Activated CD8-positive, alpha-beta memory T cell treated with anti-CD3 and anti-CD28 coated beads for 36 hours (primary cell): ENCODE results near the gene PCDHGC5. TPM values are rescaled to one million over a fixed set of nuclear protein-coding genes. Genes with fewer than 3 reads are reported as not detected.

Experiments
- CTCF ChIA-PET: fragments of 350-600 bp; sonication (Branson Sonifier 250); formaldehyde crosslinking; loops from one replicate; lab custom pipeline; 2021; ENCODE audit warnings: antibody characterized with exemption; lab: Charles Lee
- POLR2A ChIA-PET: fragments of 350-600 bp; sonication (Branson Sonifier 250); formaldehyde crosslinking; loops from one replicate; lab custom pipeline; 2021; ENCODE audit warnings: antibody characterized with exemption; lab: Charles Lee
- total RNA-seq, 2 experiments: library from RNA; stranded (reverse); gene quantifications; one replicate each; pipeline ENCODE4 v1.2.3, GENCODE V29; 2021

Gene PCDHGC5
- not detected for total RNA-seq

DNA sequence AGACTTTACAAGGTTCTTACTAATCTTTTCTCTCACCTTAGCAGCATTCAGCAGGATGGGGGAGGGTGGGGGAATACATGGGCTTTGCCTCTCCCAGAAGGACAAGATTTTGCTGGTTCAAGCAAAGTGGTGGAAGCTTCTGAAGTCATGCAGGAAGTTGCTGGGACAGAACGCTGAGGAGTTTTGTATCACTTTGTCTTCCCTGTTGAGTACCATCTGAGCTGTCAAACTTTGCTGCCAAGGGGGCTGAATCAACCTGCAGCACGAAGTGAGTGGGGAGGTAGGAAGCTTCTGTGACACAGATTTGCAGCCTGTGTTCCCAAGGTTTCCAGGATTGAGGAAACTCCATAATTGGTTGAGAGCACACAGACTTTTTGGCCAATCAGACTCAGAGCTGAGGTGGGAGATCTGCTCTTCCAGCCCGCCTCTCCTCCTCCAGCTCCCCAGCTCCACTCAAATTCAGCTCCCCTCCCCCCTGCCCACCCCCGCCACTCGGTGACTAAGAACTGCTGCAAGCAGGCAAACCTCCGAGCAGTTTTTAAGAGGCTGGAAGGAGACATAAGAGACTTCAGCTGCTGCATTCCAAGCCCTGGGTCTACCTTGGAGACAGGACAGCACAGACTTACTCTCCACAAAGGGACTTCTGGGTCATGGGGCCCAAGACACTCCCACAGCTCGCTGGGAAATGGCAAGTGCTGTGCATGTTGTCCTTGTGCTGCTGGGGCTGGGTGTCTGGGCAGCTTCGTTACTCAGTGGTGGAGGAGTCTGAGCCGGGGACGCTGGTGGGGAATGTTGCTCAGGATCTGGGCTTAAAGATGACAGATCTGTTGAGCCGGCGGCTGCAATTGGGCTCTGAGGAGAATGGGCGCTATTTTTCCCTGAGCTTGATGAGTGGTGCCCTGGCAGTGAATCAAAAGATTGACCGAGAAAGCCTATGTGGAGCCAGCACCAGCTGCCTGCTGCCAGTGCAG, at the start of gene PCDHGC5:
Gene PCDHGC5 (plus strand): TSS at position 491 of the 971 bp plus-strand sequence. CDS start 160 bp downstream, at position 651.
- POLR2A ChIA-PET: no interaction called here
- CTCF ChIA-PET: interaction anchor here (1.2 kb wide), 1 partner anchor 24 kb away, joined by 3 read pairs; no protein-coding TSS in a partner anchor

DNA sequence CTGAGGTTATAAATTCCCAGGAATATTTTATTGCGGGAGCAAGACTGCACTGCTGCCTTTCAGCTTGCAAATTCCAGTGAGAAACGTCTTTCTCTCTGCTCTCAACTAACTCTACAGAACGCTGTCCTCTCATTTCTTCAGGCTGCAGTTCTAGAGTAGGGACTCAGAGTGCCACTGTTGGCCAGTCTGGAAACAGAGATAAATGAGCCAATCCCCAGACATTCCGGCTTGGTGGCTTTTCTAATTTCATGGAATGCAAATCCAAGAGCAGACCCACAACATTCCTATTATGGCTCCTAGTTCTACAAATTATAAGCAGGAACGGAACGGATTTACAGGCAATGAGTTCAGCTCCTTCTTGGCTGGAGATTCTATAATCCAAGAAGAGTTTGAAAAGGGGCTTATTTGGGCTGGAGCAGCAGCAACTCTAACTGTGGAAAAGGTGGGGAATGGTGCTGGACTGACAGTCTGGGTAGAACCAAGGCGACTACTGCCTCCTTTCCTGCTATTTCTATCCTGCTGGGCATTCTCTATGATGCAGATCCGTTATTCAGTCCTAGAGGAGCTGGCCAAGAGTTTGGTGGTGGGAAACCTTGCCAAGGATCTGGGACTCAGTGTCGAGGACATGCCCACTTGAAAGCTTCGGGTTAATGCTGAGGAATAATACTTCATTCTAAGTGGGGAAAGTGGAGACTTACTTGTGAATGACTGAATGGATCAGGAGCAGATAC, 49.3 kb upstream of the PCDHGC5 start:
- CTCF ChIA-PET: interaction anchor here (1.3 kb wide), 1 partner anchor 71 kb away, joined by 3 read pairs; no protein-coding TSS in a partner anchor
- POLR2A ChIA-PET: interaction anchor here (0.7 kb wide), 1 partner anchor 9 kb away, joined by 3 read pairs; the partner anchor contains the start of gene PCDHGA12

DNA sequence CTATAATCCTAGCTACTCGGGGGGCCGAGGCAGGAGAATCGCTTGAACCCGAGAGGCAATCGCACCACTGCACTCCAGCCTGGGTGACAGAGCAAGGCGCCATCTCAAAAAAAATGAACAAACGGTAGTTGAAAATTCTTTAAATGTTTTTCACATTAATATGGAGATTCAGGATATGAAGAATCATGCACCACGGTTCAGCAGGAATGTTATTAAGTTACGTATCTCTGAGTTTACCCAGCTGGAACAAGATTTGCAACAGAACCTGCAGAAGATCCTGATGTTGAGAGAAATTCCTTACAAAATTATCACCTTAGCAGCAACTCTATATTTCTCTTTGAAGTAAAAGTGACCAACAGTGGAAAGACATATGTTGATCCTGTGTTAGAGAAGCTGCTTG, 48.5 kb upstream of the PCDHGC5 start:
- POLR2A ChIA-PET: no interaction called here
- CTCF ChIA-PET: no interaction called here

DNA sequence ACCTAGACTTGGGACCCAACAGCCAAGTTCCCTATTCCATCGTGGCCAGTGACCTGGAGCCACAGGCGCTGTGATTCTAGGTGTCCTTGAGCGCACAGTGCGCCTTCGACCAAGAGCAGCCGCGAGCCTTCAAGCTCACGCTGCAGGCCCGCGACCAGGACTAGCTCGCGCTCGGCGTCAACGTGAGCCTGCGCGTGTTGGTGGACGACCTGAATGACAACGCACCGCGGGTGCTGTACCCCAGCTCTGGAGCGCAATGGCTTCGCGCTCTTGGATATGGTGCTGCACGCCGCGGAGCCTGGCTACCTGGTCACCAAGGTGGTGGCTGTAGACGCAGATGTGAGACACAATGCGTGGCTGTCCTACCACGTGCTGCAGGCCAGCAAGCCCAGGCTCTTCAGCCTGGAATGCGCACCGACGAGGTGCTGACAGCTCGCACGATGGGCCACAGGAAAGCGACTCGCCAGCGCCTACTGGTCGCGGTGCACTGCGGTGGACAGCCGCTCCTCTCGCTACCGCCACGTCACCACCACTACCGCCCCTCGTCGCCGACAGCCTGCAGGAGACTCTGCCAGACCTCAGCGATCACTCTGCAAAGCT, 47.2 kb upstream of the PCDHGC5 start:
- POLR2A ChIA-PET: no interaction called here
- CTCF ChIA-PET: interaction anchor here (0.8 kb wide), 1 partner anchor 36 kb away, joined by 3 read pairs; no protein-coding TSS in a partner anchor

DNA sequence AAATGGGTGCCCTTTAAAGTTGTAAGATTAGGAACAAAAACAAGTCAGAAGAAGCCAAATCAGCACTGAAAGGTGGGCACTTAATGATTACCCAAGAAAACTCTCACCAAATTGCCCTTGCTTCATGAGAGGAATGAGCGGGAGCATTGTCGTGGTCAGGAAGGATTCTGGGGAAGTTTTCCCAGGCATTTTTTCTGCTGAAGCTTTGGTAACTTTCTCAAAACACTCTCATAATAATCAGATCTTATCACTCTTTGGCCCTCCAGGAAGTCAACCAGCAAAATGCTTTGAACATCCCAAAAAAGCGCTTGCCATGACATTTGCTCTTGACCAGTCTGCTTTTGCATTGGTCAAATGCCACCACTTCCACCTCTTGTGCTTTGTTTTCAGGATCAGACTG, 23.5 kb upstream of the PCDHGC5 start:
- CTCF ChIA-PET: no interaction called here

DNA sequence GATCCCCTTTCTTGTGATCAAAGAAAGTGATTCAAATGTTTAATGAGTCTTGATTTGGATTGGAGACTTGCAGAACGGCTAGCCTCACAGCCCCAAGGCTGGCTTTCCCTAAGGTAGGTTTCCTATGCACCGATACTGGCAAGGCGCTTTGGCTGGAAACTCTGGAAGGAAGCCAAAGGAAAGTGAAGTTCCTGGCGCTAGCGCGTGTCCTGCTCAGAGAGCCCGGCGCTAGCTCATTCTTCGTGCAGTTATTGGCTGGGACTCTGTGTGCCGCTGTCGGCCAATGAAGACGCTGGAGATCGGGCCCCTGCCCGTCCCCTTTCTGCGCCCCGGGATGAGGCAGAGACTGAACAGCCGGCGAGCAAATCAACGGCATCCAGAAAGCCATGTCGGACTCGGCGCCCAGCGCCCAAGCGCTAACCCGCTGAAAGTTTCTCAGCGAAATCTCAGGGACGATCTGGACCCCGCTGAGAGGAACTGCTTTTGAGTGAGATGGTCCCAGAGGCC, 13.2 kb upstream of the PCDHGC5 start, which contains the start of gene PCDHGC3:
Gene PCDHGC3 (plus strand): TSS at position 342 of the 507 bp plus-strand sequence. CDS start 151 bp downstream, at position 493.
- POLR2A ChIA-PET: no interaction called here
- CTCF ChIA-PET: no interaction called here

More for the DNA sequence above, 23.5 kb upstream of the PCDHGC5 start:
- POLR2A ChIA-PET: interaction anchor here (0.6 kb wide), 1 partner anchor 84 kb away, joined by 3 read pairs; no protein-coding TSS in a partner anchor

DNA sequence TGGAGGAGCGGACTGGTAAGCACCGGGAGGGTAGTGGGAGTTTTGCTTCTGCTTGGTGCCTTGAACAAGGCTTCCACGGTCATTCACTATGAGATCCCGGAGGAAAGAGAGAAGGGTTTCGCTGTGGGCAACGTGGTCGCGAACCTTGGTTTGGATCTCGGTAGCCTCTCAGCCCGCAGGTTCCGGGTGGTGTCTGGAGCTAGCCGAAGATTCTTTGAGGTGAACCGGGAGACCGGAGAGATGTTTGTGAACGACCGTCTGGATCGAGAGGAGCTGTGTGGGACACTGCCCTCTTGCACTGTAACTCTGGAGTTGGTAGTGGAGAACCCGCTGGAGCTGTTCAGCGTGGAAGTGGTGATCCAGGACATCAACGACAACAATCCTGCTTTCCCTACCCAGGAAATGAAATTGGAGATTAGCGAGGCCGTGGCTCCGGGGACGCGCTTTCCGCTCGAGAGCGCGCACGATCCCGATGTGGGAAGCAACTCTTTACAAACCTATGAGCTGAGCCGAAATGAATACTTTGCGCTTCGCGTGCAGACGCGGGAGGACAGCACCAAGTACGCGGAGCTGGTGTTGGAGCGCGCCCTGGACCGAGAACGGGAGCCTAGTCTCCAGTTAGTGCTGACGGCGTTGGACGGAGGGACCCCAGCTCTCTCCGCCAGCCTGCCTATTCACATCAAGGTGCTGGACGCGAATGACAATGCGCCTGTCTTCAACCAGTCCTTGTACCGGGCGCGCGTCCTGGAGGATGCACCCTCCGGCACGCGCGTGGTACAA, 12.6 kb upstream of the PCDHGC5 start:
- ChIA-PET POLR2A (interaction anchor here (0.7 kb wide), 1 partner anchor 33 kb away, joined by 3 read pairs; no protein-coding TSS in a partner anchor), CTCF (interaction anchor here (0.7 kb wide), 1 partner anchor 1435 kb away, joined by 3 read pairs; no protein-coding TSS in a partner anchor)

DNA sequence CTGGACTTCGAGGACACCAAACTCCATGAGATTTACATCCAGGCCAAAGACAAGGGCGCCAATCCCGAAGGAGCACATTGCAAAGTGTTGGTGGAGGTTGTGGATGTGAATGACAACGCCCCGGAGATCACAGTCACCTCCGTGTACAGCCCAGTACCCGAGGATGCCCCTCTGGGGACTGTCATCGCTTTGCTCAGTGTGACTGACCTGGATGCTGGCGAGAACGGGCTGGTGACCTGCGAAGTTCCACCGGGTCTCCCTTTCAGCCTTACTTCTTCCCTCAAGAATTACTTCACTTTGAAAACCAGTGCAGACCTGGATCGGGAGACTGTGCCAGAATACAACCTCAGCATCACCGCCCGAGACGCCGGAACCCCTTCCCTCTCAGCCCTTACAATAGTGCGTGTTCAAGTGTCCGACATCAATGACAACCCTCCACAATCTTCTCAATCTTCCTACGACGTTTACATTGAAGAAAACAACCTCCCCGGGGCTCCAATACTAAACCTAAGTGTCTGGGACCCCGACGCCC, 11.8 kb upstream of the PCDHGC5 start:
- ChIA-PET POLR2A (interaction anchor here (0.7 kb wide), 1 partner anchor 32 kb away, joined by 3 read pairs; no protein-coding TSS in a partner anchor), CTCF (interaction anchor here (0.7 kb wide), 1 partner anchor 1436 kb away, joined by 3 read pairs; no protein-coding TSS in a partner anchor)

GRCh38 chr5:141477815-141478214, 11.1 kb upstream of the PCDHGC5 start:
- CTCF ChIA-PET: no interaction called here

DNA sequence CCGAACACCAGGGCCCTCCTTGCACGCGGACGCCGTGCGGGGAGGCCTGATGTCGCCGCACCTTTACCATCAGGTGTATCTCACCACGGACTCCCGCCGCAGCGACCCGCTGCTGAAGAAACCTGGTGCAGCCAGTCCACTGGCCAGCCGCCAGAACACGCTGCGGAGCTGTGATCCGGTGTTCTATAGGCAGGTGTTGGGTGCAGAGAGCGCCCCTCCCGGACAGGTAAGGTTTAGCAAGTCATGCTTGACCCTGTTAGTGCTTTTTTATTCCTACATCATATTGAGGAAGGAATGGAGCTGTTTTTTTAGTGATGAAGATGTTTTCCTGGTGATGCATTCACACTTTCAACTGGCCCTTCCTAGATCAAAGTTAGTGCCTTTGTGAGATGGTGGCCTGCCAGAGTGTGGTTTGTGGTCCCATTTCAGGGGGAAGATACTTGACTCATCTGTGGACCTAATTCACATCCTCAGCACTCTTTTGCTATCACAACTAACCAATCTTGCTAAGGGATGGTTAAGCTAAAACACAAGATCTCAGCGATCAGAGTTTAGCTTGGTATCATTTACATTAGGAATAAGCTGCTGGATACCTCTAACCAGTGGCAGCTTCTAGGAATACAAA, 10.4 kb upstream of the PCDHGC5 start:
- ChIA-PET POLR2A (no interaction called here), CTCF (no interaction called here)

More at GRCh38 chr5:141477815-141478214, 11.1 kb upstream of the PCDHGC5 start:
- POLR2A ChIA-PET: no interaction called here

GRCh38 chr5:141479776-141480175, 9.1 kb upstream of the PCDHGC5 start:
- ChIA-PET POLR2A (no interaction called here), CTCF (no interaction called here)

GRCh38 chr5:141483902-141484301, 5.0 kb upstream of the PCDHGC5 start:
- CTCF ChIA-PET: no interaction called here
- POLR2A ChIA-PET: no interaction called here

GRCh38 chr5:141484310-141484640, 4.6 kb upstream of the PCDHGC5 start:
- CTCF ChIA-PET: no interaction called here

GRCh38 chr5:141484641-141485311, 4.1 kb upstream of the PCDHGC5 start, which contains the start of gene PCDHGC4:
Gene PCDHGC4, plus strand, starts transcription at chr5:141485030. Its CDS starts 144 bp downstream, at chr5:141485174.
- ChIA-PET CTCF (interaction anchor here (1.1 to 1.2 kb wide), 2 partner anchors 28 to 73 kb away, joined by 3 to 5 read pairs; no protein-coding TSS in a partner anchor), POLR2A (interaction anchor here (0.6 kb wide), 1 partner anchor 28 kb away, joined by 4 read pairs; no protein-coding TSS in a partner anchor)

More at GRCh38 chr5:141484310-141484640, 4.6 kb upstream of the PCDHGC5 start:
- POLR2A ChIA-PET: interaction anchor here (0.6 kb wide), 1 partner anchor 29 kb away, joined by 4 read pairs; no protein-coding TSS in a partner anchor

DNA sequence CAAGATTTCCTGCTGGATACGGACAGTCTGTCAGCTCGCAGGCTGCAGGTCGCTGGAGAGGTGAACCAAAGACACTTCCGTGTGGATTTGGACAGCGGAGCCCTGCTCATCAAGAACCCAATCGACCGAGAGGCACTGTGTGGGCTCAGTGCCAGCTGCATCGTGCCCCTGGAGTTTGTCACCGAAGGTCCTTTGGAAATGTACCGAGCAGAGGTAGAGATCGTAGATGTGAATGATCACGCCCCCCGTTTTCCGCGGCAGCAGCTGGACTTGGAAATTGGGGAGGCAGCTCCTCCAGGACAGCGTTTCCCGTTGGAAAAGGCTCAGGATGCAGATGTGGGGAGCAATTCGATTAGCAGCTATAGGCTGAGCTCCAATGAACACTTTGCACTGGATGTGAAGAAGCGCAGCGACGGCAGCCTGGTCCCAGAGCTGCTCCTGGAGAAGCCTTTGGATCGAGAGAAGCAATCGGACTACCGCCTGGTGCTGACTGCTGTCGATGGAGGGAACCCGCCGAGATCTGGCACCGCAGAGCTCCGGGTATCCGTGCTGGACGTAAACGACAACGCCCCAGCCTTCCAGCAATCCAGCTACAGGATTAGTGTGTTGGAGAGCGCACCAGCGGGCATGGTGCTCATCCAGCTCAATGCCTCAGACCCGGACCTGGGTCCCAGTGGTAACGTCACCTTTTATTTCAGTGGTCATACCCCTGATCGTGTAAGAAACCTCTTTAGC, 3.4 kb upstream of the PCDHGC5 start:
- POLR2A ChIA-PET: interaction anchor here (0.6 kb wide), 1 partner anchor 271 kb away, joined by 3 read pairs; no protein-coding TSS in a partner anchor
- CTCF ChIA-PET: interaction anchor here (1.1 to 1.2 kb wide), 2 partner anchors 27 to 73 kb away, joined by 3 to 5 read pairs; no protein-coding TSS in a partner anchor
